Measurements from ENCODE around the gene GLIS2. TPM values are rescaled to one million over a fixed set of nuclear protein-coding genes. Genes with fewer than 3 reads are reported as not detected.

The GLIS2 gene
- total and polyA plus RNA-seq, 10 of the 15 experiments (the other 5 are each of a cell fraction or from before 2014, with no cell fraction given) = 0.03 to 0.64 (median 0.18) TPM; not detected in 4

DNA sequence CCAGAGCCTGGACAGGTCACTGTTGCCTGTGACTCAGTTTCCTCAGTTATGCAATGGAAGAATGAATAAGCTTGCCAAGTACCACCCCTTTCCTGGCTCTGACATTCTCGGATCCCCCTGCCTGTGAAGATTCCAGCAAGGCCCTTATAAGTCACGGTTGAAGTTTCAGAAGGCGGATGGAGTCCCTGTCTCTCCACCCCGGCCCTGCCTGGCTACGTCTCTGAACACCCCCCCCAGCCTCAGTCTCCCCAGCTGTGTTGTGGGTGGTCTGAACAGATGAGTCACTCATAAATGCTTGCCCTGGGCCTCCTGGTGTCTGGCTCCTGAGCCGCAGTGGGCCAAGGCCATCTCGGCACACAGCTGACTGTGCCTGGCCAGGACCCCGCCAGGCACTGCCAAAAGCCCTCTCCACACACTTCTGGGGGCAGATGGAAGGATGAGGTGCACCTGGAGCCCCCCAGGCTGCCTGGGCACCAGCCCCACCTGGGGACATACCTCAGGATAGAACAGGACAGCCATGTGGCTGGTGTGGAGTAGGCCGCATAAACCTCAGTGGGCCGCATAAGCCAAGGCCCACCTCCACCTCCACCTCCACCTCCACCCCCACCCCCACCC, 71.2 kb downstream of the GLIS2 start:
- peaks cover 5 to 31% of the 10 kb centered on the region in 2 experiments; a peak in 3 of 4 replicates for H3K36me3 ChIP-seq (ENCODE audit: control insufficient read depth in 2 of 2, insufficient read depth in 2 of 2, low read length in 1 of 2)
- BruUV-seq (replicated peaks) = no TSS peak
- no peak overlapping the region for H2AFZ ChIP-seq (ENCODE audit: control insufficient read depth, low read depth, low read length)
- H3K27ac ChIP-seq (ENCODE audit: control insufficient read depth, insufficient read depth) = no peak overlapping the region
- TF ChIP-seq RCOR1 (conservative IDR thresholded peaks at IDR 0.05; ENCODE audit: low read depth, low read length) = no peak
- no peak for TF ChIP-seq ZZZ3 (IDR thresholded peaks at IDR 0.05; ENCODE audit: control insufficient read depth, insufficient read length, low read depth)
- TF ChIP-seq ASH2L (IDR thresholded peaks at IDR 0.05; ENCODE audit: borderline replicate concordance, low read depth) = no peak
- no peak for TF ChIP-seq YBX1 (IDR thresholded peaks at IDR 0.05)
- TF ChIP-seq MYC (IDR thresholded peaks at IDR 0.05; ENCODE audit: insufficient read depth, insufficient read length, insufficient replicate concordance, low read length, severe bottlenecking) = no peak
- no peak for TF ChIP-seq SRF (IDR thresholded peaks at IDR 0.05; ENCODE audit: low read depth in 2 of 2, low read length in 2 of 2)
- no peak for TF ChIP-seq EZH2 (IDR thresholded peaks at IDR 0.05; ENCODE audit: borderline replicate concordance, control insufficient read depth, low read depth, low read length)
- no peak for TF ChIP-seq ZBED1 (IDR thresholded peaks at IDR 0.05; ENCODE audit: borderline replicate concordance)
- POLR2A ChIA-PET = no interaction called here
- no peaks in the 10 kb centered on the region for H4K20me1 ChIP-seq (ENCODE audit: control insufficient read depth, insufficient read depth)
- intact Hi-C loops (cut with micrococcal nuclease; ENCODE audit: unreplicated experiment) = no loop called here
- H3K9ac ChIP-seq (ENCODE audit: control insufficient read depth, insufficient read depth, low read length) = no peak overlapping the region
- H3K9me3 ChIP-seq (replicated peaks; ENCODE audit: control insufficient read depth, insufficient read depth, low read length) = no peaks in the 10 kb centered on the region
- WGBS (ENCODE audit: insufficient coverage, insufficient replicate concordance, low lambda C conversion rate, missing lambda C conversion rate) = 94% methylated on average over 10 of the region's 10 CpGs
- RAD21 ChIA-PET (ENCODE audit: unreplicated experiment) = no interaction called here
- no peak for ATAC-seq
- no peak overlapping the region for H3K4me3 ChIP-seq
- no peaks in the 10 kb centered on the region for H3K79me2 ChIP-seq (ENCODE audit: control insufficient read depth, insufficient read depth, low read length)
- no peak for DNase-seq (ENCODE audit: low read depth, low spot score)
- no peak for FAIRE-seq
- SMC1A ChIA-PET (ENCODE audit: uncharacterized antibody, unreplicated experiment) = no interaction called here
- in situ Hi-C loops (cut with MboI) = no loop called here
- CTCF ChIA-PET = interaction anchor here (1.6 kb wide), 1 partner anchor 16 kb away, joined by 7 read pairs; no protein-coding TSS in a partner anchor
- H3K27me3 ChIP-seq (replicated peaks in 1 of 2; ENCODE audit: control insufficient read depth in 2 of 2, insufficient read depth in 2 of 2, low read length in 1 of 2) = no peaks in the 10 kb centered on the region
- H3K4me2 ChIP-seq (ENCODE audit: control insufficient read depth, insufficient read depth) = no peak overlapping the region
- H3K4me1 ChIP-seq (ENCODE audit: control insufficient read depth, insufficient read depth, low read length) = no peaks in the 10 kb centered on the region

- DNase-seq (ENCODE audit: low read depth, low spot score) (no peak), FAIRE-seq (no peak), ATAC-seq (no peak)
- ChIA-PET CTCF (no interaction called here), SMC1A (ENCODE audit: uncharacterized antibody, unreplicated experiment) (no interaction called here), RAD21 (ENCODE audit: unreplicated experiment) (no interaction called here), POLR2A (no interaction called here)
- Histone ChIP-seq H3K4me3 (no peak overlapping the region), H3K79me2 (ENCODE audit: control insufficient read depth, insufficient read depth, low read length) (no peaks in the 10 kb centered on the region), H3K9ac (ENCODE audit: control insufficient read depth, insufficient read depth, low read length) (no peak overlapping the region), H3K9me3 (replicated peaks; ENCODE audit: control insufficient read depth, insufficient read depth, low read length) (no peaks in the 10 kb centered on the region), H3K36me3 (ENCODE audit: control insufficient read depth in 2 of 2, insufficient read depth in 2 of 2, low read length in 1 of 2) (peaks cover 5 to 33% of the 10 kb centered on the region in 2 experiments; a peak in 3 of 4 replicates), H2AFZ (ENCODE audit: control insufficient read depth, low read depth, low read length) (no peak overlapping the region), H4K20me1 (ENCODE audit: control insufficient read depth, insufficient read depth) (no peaks in the 10 kb centered on the region), H3K27ac (ENCODE audit: control insufficient read depth, insufficient read depth) (no peak overlapping the region), H3K27me3 (replicated peaks in 1 of 2; ENCODE audit: control insufficient read depth in 2 of 2, insufficient read depth in 2 of 2, low read length in 1 of 2) (no peaks in the 10 kb centered on the region), H3K4me2 (ENCODE audit: control insufficient read depth, insufficient read depth) (no peak overlapping the region), H3K4me1 (ENCODE audit: control insufficient read depth, insufficient read depth, low read length) (no peaks in the 10 kb centered on the region)
- in situ Hi-C loops (cut with MboI) (no loop called here), intact Hi-C loops (cut with micrococcal nuclease; ENCODE audit: unreplicated experiment) (no loop called here)
- no TSS peak for BruUV-seq (replicated peaks)
- 94% methylated on average over 20 of the region's 20 CpGs for WGBS (ENCODE audit: insufficient coverage, insufficient replicate concordance, low lambda C conversion rate, missing lambda C conversion rate)
- no peak for TF ChIP-seq ZNF274 (IDR thresholded peaks at IDR 0.05; ENCODE audit: insufficient read depth, insufficient read length)
- TF ChIP-seq SUZ12 (IDR thresholded peaks at IDR 0.05; ENCODE audit: unreplicated experiment) = no peak
- no peak for TF ChIP-seq ZBTB11 (CRISPR knock-in tag; IDR thresholded peaks at IDR 0.05)
- TF ChIP-seq IRF4 (IDR thresholded peaks at IDR 0.05; ENCODE audit: low read depth, low read length) = no peak
- TF ChIP-seq MEF2B (IDR thresholded peaks at IDR 0.05; ENCODE audit: partially characterized antibody, poor library complexity, severe bottlenecking) = no peak
Measured at GRCh38 chr16:4387781-4388180, 71.9 kb downstream of the GLIS2 start.
